ELF-1 (cell line): Measurements from ENCODE around the gene CD6.

Experiments used
- DNase-seq: peaks from one replicate; pipeline ENCODE4 v3.0.0-alpha.2; 2016; ENCODE audit warnings: low read depth, low spot score

CD6 gene

DNA sequence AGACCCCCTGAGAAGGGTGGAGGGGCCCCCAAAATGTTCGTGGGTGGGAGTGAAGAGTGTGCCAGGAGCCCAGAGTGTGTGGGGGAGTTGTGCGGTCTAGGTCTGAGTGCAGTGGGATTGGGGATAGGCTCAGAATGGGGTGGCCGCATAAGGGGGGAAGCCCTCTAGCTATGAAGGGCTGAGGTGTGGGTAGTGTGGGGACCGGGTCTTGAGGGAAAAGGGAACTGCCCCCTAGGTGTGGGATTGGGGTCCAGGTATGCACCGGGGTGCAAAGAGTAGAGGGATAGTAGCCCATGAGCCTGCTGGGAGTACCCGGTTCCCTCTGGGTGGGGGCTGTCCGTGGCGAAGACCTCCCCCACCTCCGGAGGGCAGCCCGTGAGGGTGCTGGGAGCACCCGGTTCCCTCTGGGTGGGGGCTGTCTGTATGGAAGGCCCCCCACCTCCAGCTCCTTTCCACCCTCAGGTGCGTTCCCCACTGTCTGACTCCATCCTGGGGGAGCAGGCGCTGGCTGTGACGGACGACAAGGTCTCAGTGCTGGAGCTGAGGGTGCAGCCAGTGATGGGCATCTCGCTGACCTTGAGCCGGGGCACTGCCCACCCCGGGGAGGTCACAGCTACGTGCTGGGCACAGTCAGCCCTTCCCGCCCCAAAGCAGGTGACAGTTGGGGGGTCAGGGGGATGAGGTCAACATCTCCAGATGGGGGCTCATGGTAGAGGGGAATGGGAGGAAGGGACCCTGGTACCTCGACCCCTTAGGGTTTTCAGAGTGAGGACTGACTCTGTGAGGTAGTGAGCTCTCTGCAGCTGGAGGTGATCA is 36.5 kb upstream of the CD6 start:
- DNase-seq: no peak

DNA sequence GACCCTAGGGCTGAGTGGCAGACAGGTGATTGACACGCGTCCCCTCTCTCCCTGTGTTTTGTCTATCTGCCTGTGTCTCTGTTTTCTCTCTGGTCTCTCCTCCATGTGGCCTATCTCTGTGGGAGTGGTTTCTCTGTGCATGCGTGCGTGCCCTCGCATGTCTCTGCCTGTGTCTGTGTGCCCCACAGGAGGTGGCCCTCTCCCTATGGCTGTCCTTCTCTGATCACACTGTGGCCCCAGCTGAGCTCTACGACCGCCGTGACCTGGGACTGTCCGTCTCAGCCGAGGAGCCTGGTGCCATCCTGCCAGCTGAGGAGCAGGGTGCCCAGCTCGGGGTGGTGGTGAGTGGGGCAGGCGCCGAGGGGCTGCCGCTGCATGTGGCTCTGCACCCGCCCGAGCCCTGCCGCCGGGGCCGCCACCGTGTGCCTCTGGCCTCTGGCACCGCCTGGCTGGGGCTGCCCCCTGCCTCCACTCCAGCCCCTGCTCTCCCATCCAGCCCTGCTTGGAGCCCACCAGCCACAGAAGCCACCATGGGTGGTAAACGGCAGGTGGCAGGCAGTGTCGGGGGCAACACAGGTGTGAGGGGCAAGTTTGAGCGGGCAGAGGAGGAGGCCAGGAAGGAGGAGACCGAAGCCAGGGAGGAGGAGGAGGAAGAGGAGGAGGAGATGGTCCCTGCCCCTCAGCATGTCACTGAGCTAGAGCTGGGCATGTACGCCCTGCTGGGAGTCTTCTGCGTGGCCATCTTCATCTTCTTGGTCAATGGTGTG is 35.6 kb upstream of the CD6 start:
- DNase-seq: no peak

GRCh38 chr11:60936467-60937143 is 34.9 kb upstream of the CD6 start:
- no peak for DNase-seq

DNA sequence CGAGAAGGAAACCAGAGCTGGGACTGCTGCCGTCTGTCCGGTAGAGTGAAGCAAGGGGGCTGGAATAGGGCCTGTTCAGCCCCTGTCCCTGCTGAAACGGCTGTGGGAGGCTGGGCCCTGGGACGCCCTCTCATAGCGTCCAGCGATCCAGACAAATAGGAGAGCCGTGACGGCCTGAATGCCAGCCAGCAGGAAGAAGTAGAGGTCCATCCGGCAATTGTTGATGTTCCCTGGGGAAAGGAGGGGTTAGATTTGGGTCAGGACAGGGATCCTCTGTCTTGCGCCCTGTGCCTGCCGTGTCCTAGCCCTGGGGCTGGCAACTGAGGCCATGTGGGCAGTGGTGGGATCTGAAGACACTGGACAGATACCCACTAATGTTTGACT is 34.3 kb upstream of the CD6 start:
- DNase-seq: no peak

DNA sequence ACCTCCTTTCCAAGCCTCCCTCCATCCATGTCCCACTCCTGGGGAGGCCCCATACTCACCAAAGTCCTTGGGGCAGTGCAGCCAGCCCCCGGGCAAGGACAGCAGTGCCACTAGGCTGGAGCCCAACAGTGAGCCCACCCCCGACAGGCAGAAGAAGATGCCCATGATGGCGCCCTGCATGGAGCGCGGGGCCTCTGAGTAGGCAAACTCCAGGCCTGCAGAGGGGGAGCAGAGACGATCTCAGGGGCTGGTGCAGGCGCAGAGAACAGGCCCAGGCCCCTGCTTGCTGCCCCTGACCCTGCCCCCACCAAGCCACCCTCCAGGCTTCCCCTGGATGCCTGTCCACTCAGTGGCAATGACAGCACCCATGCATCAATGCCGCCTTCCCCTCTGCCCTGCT is 33.7 kb upstream of the CD6 start:
- DNase-seq: no peak

DNA sequence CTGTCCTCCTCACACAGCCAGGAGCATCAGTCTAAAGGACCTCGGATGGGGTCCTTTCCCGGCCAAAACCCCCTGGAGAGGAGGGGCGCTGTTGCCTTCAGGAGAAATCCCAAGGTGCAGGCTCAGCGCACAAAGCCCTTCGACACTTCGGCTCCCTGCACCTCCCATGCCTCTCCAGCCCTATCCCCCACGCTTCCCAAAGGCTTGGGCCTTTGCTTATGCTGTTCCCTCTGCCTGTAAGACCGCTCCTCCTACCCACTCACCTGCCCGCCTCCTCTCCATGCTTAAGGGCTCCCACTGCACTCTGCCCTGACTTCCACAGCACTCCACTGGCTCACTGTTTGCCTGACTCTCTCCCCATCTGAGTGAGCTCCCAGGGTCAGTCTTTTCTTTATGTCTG is 33.0 kb upstream of the CD6 start:
- DNase-seq: no peak

- DNase-seq: no peak
Measured at GRCh38 chr11:60939301-60939700, 32.2 kb upstream of the CD6 start.

DNA sequence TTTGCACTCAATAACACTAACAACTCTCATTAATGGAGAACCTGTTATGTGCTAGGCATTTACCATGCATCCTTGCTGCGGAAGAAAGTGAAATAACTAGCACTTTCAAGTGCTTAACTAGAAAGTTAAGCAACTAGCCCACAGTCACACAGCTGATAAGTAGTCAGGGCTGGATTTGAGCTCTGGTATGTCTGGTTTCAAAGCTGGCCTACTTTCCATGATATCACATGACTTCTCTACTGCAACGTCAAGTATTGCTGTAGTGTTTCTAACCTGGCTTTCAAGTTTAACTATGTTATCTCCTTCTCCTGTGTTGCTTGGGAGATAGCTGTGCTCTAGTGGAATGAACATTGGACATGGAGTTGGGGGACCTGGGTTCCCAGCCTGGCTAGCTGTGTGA is 31.6 kb upstream of the CD6 start:
- DNase-seq: no peak

- peak; percentile 21 for DNase-seq
Measured at GRCh38 chr11:60941371-60942119, 29.9 kb upstream of the CD6 start.

DNA sequence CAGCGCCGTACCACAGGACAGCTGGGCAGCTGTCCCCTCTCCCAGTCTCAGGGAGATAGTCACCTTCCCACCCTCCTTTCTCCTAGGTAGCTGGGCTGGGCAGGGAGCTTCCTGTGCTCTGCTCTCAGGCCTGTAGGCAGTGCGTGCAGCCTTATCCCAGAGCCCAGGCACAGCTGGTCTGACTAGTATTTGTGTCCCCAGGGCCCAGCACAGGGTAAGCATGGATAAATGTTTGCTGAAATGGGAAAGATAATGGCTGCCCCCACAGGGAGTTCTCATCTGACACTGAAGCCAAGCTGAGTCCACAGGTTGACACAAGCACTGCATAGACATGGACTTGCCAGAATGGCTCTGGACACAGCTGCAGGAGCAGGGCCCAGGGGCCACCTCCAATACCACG is 29.3 kb upstream of the CD6 start:
- DNase-seq: peak; percentile 75

- DNase-seq: peak; percentile 31
Measured at GRCh38 chr11:60942970-60943565, 28.4 kb upstream of the CD6 start.

DNA sequence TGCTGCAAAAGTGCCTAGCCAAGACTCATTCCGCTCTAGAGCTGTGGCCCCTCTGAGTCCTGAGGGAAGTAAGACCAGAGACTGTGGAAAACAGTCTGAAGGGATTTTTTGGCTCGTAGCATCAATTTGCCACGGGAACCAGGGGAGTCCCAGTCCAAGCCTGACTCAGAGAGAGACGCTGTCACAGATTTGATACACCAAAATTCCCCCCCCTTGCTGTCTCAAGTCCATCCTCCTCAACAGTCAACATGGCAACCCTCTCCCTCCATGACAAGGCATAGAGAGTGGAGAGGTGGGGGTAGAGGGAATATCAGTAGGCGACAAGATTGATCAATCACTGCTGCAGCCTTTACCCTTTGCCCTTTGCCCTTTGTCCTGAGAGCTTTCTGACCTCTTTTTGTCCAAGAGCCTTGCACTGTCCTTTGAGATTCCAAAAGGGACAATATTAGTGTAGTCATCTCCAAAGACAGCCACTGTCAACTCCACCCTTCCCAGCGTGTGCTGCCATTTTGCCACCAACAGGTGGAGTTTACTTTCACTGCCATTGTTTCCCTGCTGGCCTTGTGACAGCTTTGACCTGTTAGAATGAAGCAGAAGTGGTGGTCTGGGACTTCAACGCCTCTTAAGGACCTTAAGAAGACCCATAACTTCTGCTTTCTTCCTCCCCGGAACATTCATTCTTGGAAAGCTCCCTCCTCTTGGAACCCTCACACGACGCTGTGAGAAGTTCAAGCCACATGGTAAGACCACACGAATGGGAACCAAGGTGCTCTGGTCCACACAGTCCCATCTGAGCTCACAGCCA is 26.8 kb upstream of the CD6 start:
- DNase-seq: peak; percentile 24

DNA sequence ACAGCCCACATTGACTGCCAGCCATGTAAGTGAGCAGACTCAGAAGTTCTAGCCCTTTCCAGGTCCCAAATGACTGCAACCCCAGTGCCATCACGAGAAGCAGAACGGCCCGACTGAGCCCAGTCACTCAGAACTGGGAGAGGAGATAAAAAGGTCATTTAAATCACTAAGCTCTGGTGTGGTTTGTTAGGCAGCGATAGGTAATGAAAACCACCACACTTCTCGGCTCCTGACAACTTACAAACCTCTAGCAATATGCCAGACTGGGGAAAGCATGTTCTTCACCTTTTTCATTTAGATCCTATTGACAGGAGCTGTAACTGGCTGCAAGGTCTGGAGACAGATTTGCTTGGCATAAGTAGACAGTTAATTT is 26.2 kb upstream of the CD6 start:
- DNase-seq: no peak

GRCh38 chr11:60946601-60947264 is 24.7 kb upstream of the CD6 start:
- DNase-seq: no peak

GRCh38 chr11:60947700-60948099 is 23.8 kb upstream of the CD6 start:
- no peak for DNase-seq

DNA sequence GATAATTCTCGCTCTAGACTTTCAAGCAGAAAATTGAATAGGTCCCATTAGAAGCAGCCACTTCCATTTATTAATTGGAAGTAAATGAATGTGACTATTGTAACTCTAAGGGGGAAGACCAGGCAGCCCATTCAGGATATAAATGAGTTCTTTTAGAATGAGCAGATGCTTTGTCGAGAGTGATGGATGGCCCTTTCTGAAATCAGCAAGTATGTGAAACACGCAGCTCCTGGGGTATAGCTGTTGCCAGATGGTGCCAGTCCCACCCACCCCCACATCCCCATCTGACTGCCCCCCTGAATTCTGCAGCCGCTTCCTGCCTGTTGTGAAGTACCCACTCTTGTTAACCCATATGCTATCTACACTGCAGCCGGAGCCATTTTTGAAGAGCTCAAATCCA is 23.2 kb upstream of the CD6 start:
- no peak for DNase-seq

- peak; percentile 20 for DNase-seq
Measured at GRCh38 chr11:60950024-60950423, 21.5 kb upstream of the CD6 start.

- DNase-seq: peak; percentile 43
Measured at GRCh38 chr11:60950933-60951605, 20.4 kb upstream of the CD6 start.

GRCh38 chr11:60951606-60951903 is 19.9 kb upstream of the CD6 start:
- DNase-seq: no peak
